HCT116 (cell line): ENCODE measurements around the gene PLB1. TPM values are rescaled to one million over a fixed set of nuclear protein-coding genes. Genes with fewer than 3 reads are reported as not detected.

Experiments used
- ATAC-seq: fragments of 200-7000 bp; cut with Tn5 transposase; 2 replicates; pipeline ENCODE4 v1.9.1; 2020; ENCODE audit warnings: mild to moderate bottlenecking, moderate library complexity
- BruUV-seq: library from RNA; stranded (reverse); fragments of 400-500 nt; replicated peaks from 2 replicates; lab custom pipeline; 2021; lab: Mats Ljungman, UMichigan
- CTCF ChIA-PET: fragments of 300-600 bp; sonication (Branson Sonifier 250); formaldehyde crosslinking; loops from one replicate; lab custom pipeline; 2021; ENCODE audit warnings: antibody characterized with exemption; lab: Charles Lee
- POLR2A ChIA-PET: fragments of 300-600, 350-600 bp; sonication (Branson Sonifier 250); formaldehyde crosslinking; loops from one replicate; lab custom pipeline; 2021; ENCODE audit warnings: antibody characterized with exemption; lab: Charles Lee
- RAD21 ChIA-PET, 2 experiments: fragments of 300-600 bp; sonication (Branson Sonifier 250); formaldehyde crosslinking; loops; one replicate each; lab custom pipeline; 2023; ENCODE audit warnings: low total read pairs in 2 of 2; ENCODE audit not compliant: uncharacterized antibody in 2 of 2, unreplicated experiment in 2 of 2, low non-redundant PET in 1 of 2; lab: Charles Lee
- DNase-seq: peaks from one replicate; pipeline ENCODE4 v3.0.0-alpha.2; 2010; ENCODE audit warnings: low read depth, low spot score
- H2AFZ ChIP-seq: fragments of 200-600 bp; shearing (Covaris generic), sonication (generic); 2 replicates; pipeline ENCODE4 v1.6.1; 2017; ENCODE audit warnings: low read depth, mixed run types, mixed read lengths, antibody characterized with exemption, low read length; ENCODE audit not compliant: poor library complexity, severe bottlenecking
- H3K27ac ChIP-seq: 2 replicates; pipeline ENCODE4 v1.5.1; 2012; ENCODE audit warnings: low read depth, low read length
- H3K27me3 ChIP-seq: fragments of 200-600 bp; sonication (generic); 2 replicates; pipeline ENCODE4 v1.6.1; 2016; ENCODE audit warnings: mixed run types, low read length, mixed read lengths; ENCODE audit not compliant: insufficient read depth
- H3K36me3 ChIP-seq, 2 experiments: fragments of 200-500 bp in 1 of 2; fragments of 200-600 bp in 1 of 2; sonication (Bioruptor generic) in 1 of 2; sonication (generic) in 1 of 2; 2 replicates each; pipeline versions ENCODE4 v1.5.1 to v1.6.1; 2014 to 2016; ENCODE audit warnings: low read length in 2 of 2, inconsistent platforms in 1 of 2, mixed read lengths in 1 of 2, mixed run types in 1 of 2; ENCODE audit not compliant: insufficient read depth in 2 of 2, control insufficient read depth in 1 of 2
- H3K4me1 ChIP-seq, 2 experiments: fragments of 200-600 bp in 1 of 2; sonication (generic) in 1 of 2; 2 replicates each; pipeline versions ENCODE4 v1.5.1 to v1.6.1; 2012 to 2017; ENCODE audit warnings: low read length in 2 of 2, inconsistent platforms in 1 of 2, mild to moderate bottlenecking in 1 of 2, mixed read lengths in 1 of 2, mixed run types in 1 of 2, moderate library complexity in 1 of 2; ENCODE audit not compliant: insufficient read depth in 2 of 2, control insufficient read depth in 1 of 2
- H3K4me2 ChIP-seq: fragments of 200-600 bp; sonication (generic); 2 replicates; pipeline ENCODE4 v1.6.1; 2017; ENCODE audit warnings: mixed run types, low read length, mixed read lengths
- H3K4me3 ChIP-seq, 2 experiments: fragments of 200-600 bp in 1 of 2; sonication (generic) in 1 of 2; replicated peaks in 1 of 2; 2 replicates each; pipeline ENCODE4 v1.5.1; 2011 to 2016; ENCODE audit warnings: low read length in 2 of 2, control low read depth in 1 of 2, low read depth in 1 of 2, mild to moderate bottlenecking in 1 of 2, mixed read lengths in 1 of 2, mixed run types in 1 of 2
- H3K79me2 ChIP-seq: fragments of 200-600 bp; sonication (generic); 2 replicates; pipeline ENCODE4 v1.6.1; 2017; ENCODE audit warnings: mild to moderate bottlenecking, mixed run types, low read length, moderate library complexity, mixed read lengths; ENCODE audit not compliant: insufficient read depth
- H3K9ac ChIP-seq: fragments of 200-600 bp; sonication (generic); 2 replicates; pipeline ENCODE4 v1.6.1; 2016; ENCODE audit warnings: low read length, mixed read lengths
- H3K9me2 ChIP-seq: fragments of 200-600 bp; sonication (generic), shearing (Covaris generic); 2 replicates; pipeline ENCODE4 v1.6.1; 2017; ENCODE audit warnings: mixed run types, mild to moderate bottlenecking, moderate library complexity; ENCODE audit not compliant: insufficient read depth
- H3K9me3 ChIP-seq, 2 experiments: fragments of 200-500 bp in 1 of 2; fragments of 200-600 bp in 1 of 2; sonication (Bioruptor generic) in 1 of 2; sonication (generic) in 1 of 2; 2 replicates each; pipeline ENCODE4 v1.6.1; 2014 to 2017; ENCODE audit warnings: low read length in 2 of 2, mixed read lengths in 2 of 2, inconsistent platforms in 1 of 2, low read depth in 1 of 2, mild to moderate bottlenecking in 1 of 2, mixed run types in 1 of 2, moderate library complexity in 1 of 2; ENCODE audit not compliant: control insufficient read depth in 1 of 2, insufficient read depth in 1 of 2
- H4K20me1 ChIP-seq: fragments of 200-600 bp; sonication (generic), shearing (Covaris generic); 2 replicates; pipeline ENCODE4 v1.6.1; 2017; ENCODE audit warnings: mixed run types, mild to moderate bottlenecking, moderate library complexity; ENCODE audit not compliant: insufficient read depth
- ELF1 ChIP-seq: IDR thresholded peaks from 2 replicates; pipeline ENCODE4 v1.6.1; 2012; ENCODE audit warnings: low read depth, borderline replicate concordance
- EZH2 ChIP-seq: fragments of 200-600 bp; sonication (generic); IDR thresholded peaks from 2 replicates; pipeline ENCODE4 v1.6.1; 2017; ENCODE audit warnings: antibody characterized with exemption, mixed run types
- JUND ChIP-seq: IDR thresholded peaks from 2 replicates; pipeline ENCODE4 v1.6.1; 2012
- POLR2A ChIP-seq: IDR thresholded peaks from 2 replicates; pipeline ENCODE4 v1.7.0; 2011; ENCODE audit warnings: borderline replicate concordance; ENCODE audit not compliant: insufficient read depth, insufficient read length; ENCODE audit errors: extremely low read depth
- POLR2AphosphoS5 ChIP-seq: IDR thresholded peaks from 2 replicates; pipeline ENCODE4 v1.6.1; 2011; ENCODE audit warnings: mild to moderate bottlenecking, low read depth, low read length, moderate library complexity
- SIN3A ChIP-seq: IDR thresholded peaks from 2 replicates; pipeline ENCODE4 v1.6.1; 2012; ENCODE audit warnings: low read depth
- SRF ChIP-seq: IDR thresholded peaks from 2 replicates; pipeline ENCODE4 v1.6.1; 2012; ENCODE audit warnings: low read depth
- TCF7L2 ChIP-seq: IDR thresholded peaks from 2 replicates; pipeline ENCODE4 v1.7.0; 2011; ENCODE audit warnings: borderline replicate concordance, inconsistent platforms; ENCODE audit not compliant: insufficient read depth, insufficient read length; ENCODE audit errors: extremely low read depth
- YY1 ChIP-seq: IDR thresholded peaks from 2 replicates; pipeline ENCODE4 v1.6.1; 2011; ENCODE audit warnings: low read length, low read depth, moderate library complexity, mild to moderate bottlenecking; ENCODE audit not compliant: insufficient replicate concordance; ENCODE audit errors: extremely low read depth
- ZNF274 ChIP-seq: fragments of 200-500 bp; sonication (Bioruptor generic); IDR thresholded peaks from 2 replicates; pipeline ENCODE4 v1.6.1; 2014; ENCODE audit warnings: mild to moderate bottlenecking, low read depth, low read length, inconsistent platforms
- intact Hi-C: fragments of 100-400 bp; cut with micrococcal nuclease; formaldehyde crosslinking; loops from 2 replicates; pipeline ENCODE4 v1.10.0; 2022
- total RNA-seq: library from RNA; stranded (reverse); gene quantifications from one replicate; pipeline ENCODE4 v1.2.1, GENCODE V29; 2021; ENCODE audit not compliant: unreplicated experiment
- TF ChIP-seq, protein P1 (sequence below), 3 experiments: fragments of 200-600 bp in 1 of 3; sonication (generic) in 1 of 3; IDR thresholded peaks in 2 of 3; conservative IDR thresholded peaks in 1 of 3; 2 replicates each; pipeline ENCODE4 v1.5.1; 2012 to 2017; ENCODE audit warnings: low read depth in 2 of 3, low read length in 2 of 3, antibody characterized with exemption in 1 of 3, borderline replicate concordance in 1 of 3, control low read depth in 1 of 3, mild to moderate bottlenecking in 1 of 3, mixed read lengths in 1 of 3, mixed run types in 1 of 3, moderate library complexity in 1 of 3; ENCODE audit not compliant: insufficient read depth in 1 of 3

Gene PLB1
- total RNA-seq, 1 experiment from 2014 or later, result 0.49 TPM

DNA sequence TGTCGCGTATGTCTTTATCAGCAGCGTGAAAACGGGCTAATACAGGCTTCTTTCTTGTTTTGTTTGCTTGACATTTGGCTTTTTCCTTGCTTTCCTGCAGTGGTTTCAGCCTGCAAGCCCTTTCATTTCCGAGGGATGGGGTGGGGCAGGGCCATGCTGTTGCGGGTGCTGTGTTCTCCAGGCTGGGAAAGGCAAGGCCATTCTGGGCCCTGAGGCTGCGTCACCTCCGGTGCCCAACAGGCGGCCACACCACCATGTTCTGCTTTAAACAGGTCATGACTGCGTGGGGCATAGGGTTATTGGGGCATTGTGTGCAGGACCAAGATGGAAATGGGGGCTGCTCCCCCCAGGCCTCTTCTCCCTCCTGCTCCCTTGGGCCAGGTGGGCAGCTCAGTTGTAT, 38.6 kb upstream of the PLB1 start:
- DNase-seq, result no peak
- H3K4me2 ChIP-seq, result no peak overlapping the region
- TF ChIP-seq POLR2AphosphoS5 (no peak), JUND (no peak), SIN3A (no peak), SRF (no peak), ELF1 (no peak), YY1 (no peak), TCF7L2 (no peak)
- TF ChIP-seq, protein P1, sequence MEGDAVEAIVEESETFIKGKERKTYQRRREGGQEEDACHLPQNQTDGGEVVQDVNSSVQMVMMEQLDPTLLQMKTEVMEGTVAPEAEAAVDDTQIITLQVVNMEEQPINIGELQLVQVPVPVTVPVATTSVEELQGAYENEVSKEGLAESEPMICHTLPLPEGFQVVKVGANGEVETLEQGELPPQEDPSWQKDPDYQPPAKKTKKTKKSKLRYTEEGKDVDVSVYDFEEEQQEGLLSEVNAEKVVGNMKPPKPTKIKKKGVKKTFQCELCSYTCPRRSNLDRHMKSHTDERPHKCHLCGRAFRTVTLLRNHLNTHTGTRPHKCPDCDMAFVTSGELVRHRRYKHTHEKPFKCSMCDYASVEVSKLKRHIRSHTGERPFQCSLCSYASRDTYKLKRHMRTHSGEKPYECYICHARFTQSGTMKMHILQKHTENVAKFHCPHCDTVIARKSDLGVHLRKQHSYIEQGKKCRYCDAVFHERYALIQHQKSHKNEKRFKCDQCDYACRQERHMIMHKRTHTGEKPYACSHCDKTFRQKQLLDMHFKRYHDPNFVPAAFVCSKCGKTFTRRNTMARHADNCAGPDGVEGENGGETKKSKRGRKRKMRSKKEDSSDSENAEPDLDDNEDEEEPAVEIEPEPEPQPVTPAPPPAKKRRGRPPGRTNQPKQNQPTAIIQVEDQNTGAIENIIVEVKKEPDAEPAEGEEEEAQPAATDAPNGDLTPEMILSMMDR (IDR thresholded peaks at IDR 0.05 in 2 of 3, conservative IDR thresholded peaks at IDR 0.05 in 1 of 3; ENCODE audit: borderline replicate concordance in 1 of 3, insufficient read depth in 1 of 3, low read depth in 2 of 3, low read length in 2 of 3), result 0 out of 6 replicates have a peak, but pooled peaks of 1 of the 3 experiments have one; percentile 13
- H3K27ac ChIP-seq, result no peak overlapping the region
- H3K36me3 ChIP-seq, result no peaks in the 10 kb centered on the region
- H3K4me3 ChIP-seq, result no peak overlapping the region
- H3K9ac ChIP-seq, result no peak overlapping the region
- peak; percentile 48; the same call in 1 of the 2 replicates for ATAC-seq
- 0 out of 4 replicates have a peak, but pooled peaks cover 0 to 5% of the 10 kb centered on the region in 2 experiments for H3K4me1 ChIP-seq
- no TSS peak for BruUV-seq
- ChIA-PET POLR2A (no interaction called here), CTCF (no interaction called here), RAD21 (no interaction called here)
- H4K20me1 ChIP-seq, result no peaks in the 10 kb centered on the region
- H2AFZ ChIP-seq, result no peak overlapping the region
- H3K79me2 ChIP-seq, result no peaks in the 10 kb centered on the region
- peaks cover 0 to 3% of the 10 kb centered on the region in 2 experiments; a peak in 1 of 4 replicates for H3K9me3 ChIP-seq
- no peaks in the 10 kb centered on the region for H3K27me3 ChIP-seq
- H3K9me2 ChIP-seq, result no peaks in the 10 kb centered on the region
- intact Hi-C loops, result no loop called here

DNA sequence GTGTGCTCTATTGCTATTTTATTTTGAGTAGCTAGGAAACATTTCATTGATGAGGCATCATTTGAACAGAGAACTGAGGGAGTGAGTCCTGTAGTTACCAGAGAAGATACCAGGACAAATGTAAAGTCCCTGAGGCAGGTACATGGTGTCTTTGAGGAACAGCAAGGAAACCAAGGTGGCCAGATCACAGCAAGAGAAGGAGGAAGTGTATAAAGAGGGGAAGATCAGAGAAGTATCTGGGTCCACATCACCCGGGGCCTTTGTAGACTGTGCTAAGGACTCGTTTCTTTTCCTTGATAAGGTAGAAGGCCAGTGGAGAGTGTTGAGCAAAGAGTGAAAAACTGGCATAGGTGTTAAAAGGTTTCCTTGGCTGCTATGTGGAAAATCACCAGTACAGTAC, 34.8 kb upstream of the PLB1 start:
- ChIA-PET POLR2A (no interaction called here), RAD21 (no interaction called here), CTCF (no interaction called here)
- Histone ChIP-seq H3K9me3 (peaks cover 0 to 4% of the 10 kb centered on the region in 2 experiments; a peak in 1 of 4 replicates), H3K79me2 (no peaks in the 10 kb centered on the region), H3K9me2 (no peaks in the 10 kb centered on the region), H3K27ac (no peak overlapping the region), H3K36me3 (no peaks in the 10 kb centered on the region), H3K4me3 (no peak overlapping the region), H4K20me1 (no peaks in the 10 kb centered on the region), H3K4me1 (no peaks in the 10 kb centered on the region), H2AFZ (no peak overlapping the region), H3K9ac (no peak overlapping the region), H3K4me2 (no peak overlapping the region), H3K27me3 (no peaks in the 10 kb centered on the region)
- intact Hi-C loops, result no loop called here
- DNase-seq (no peak), ATAC-seq (no peak)
- BruUV-seq, result no TSS peak
- TF ChIP-seq ZNF274 (no peak), EZH2 (no peak), POLR2AphosphoS5 (no peak), POLR2A (no peak), YY1 (no peak)
- TF ChIP-seq, protein P1 (IDR thresholded peaks at IDR 0.05 in 2 of 3, conservative IDR thresholded peaks at IDR 0.05 in 1 of 3; ENCODE audit: borderline replicate concordance in 1 of 3, insufficient read depth in 1 of 3, low read depth in 2 of 3, low read length in 2 of 3), result no peak
- TF ChIP-seq, all 23 proteins: peak for 0
